ENCODE results near the gene ADAM23. TPM values are rescaled to one million over a fixed set of nuclear protein-coding genes. Genes with fewer than 3 reads are reported as not detected.

Gene ADAM23
- total RNA-seq, 6 donors from 2014 or later: 0.15 to 3.5 (median 0.89) TPM; not detected in 1

DNA sequence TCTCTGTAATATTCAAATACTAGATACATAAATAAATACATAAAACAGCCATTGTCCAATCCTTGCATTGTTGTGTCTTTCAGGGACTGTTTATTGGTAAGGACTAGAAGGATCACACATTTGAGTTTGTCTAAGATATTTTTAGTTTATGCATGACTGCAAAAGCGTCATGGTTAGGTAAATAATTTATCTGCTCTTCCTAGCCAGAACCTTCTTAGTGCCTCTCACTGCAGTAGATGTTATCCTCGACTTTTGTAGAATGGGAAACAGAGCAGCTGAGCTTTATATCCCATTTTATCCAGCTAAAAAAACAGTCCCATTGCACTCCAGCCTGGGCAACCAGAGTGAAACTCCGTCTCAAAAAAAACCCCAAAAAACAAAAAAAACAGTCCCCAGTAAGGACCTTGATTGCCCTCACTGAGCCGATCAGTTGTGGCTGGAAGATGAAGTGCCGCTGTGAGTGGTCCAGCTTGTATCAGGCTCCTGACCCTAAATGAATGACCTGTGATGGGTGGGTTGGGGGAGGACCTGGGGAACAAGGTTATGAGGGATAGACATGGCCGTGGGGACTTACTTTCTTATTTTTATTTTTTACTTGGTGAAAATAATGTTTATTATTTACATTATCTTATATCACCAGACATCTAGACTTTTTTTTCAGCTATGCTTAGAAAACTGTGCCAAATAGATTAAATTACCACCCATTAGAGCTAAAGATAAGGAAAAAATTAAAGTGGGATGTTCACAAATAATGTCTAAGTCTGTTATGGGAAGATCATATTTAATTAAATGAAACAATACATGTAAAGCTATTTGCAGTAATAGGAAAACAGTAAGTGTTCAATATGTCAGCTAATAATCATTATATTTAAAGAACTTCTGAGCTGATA lies 10.9 kb upstream of the ADAM23 start:
- Histone ChIP-seq H3K27me3 (no peaks in the 10 kb centered on the region), H3K27ac (no peak overlapping the region), H3K9me3 (no peaks in the 10 kb centered on the region), H3K36me3 (no peaks in the 10 kb centered on the region), H3K4me1 (no peaks in the 10 kb centered on the region), H3K4me3 (no peak overlapping the region)
- TF ChIP-seq POLR2A (IDR thresholded peaks at IDR 0.05): no peak
- TF ChIP-seq, protein P1, sequence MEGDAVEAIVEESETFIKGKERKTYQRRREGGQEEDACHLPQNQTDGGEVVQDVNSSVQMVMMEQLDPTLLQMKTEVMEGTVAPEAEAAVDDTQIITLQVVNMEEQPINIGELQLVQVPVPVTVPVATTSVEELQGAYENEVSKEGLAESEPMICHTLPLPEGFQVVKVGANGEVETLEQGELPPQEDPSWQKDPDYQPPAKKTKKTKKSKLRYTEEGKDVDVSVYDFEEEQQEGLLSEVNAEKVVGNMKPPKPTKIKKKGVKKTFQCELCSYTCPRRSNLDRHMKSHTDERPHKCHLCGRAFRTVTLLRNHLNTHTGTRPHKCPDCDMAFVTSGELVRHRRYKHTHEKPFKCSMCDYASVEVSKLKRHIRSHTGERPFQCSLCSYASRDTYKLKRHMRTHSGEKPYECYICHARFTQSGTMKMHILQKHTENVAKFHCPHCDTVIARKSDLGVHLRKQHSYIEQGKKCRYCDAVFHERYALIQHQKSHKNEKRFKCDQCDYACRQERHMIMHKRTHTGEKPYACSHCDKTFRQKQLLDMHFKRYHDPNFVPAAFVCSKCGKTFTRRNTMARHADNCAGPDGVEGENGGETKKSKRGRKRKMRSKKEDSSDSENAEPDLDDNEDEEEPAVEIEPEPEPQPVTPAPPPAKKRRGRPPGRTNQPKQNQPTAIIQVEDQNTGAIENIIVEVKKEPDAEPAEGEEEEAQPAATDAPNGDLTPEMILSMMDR (IDR thresholded peaks at IDR 0.05): no peak
- TF ChIP-seq POLR2AphosphoS5 (IDR thresholded peaks at IDR 0.05): no peak
- TF ChIP-seq EP300 (IDR thresholded peaks at IDR 0.05): no peak
- no peak for DNase-seq
- no peak for ATAC-seq (ENCODE audit: low FRiP score in 2 of 2)
- 61 to 63% methylated on average over 6 of the region's 6 CpGs for WGBS, 2 donors

DNA sequence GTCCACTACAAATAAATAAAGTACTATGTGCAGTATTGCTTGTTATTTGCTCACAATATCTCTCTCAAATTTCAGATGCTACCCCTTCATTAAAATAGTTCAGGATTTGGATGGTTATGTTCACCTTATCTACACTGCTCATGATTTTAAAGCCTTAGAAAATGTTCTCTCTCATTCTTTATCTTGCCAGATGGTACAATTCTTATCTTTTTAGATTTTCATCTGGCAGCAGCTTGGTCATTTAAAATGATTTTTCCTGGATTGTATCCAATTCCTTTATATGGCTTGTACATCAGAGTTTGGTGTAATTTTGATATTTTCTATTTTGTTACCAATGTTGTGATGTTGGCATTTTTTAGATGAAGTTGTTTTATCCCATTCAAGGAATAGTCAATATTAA lies 10.1 kb upstream of the ADAM23 start:
- Histone ChIP-seq H3K4me1 (no peaks in the 10 kb centered on the region), H3K27me3 (no peaks in the 10 kb centered on the region), H3K36me3 (no peaks in the 10 kb centered on the region), H3K9me3 (no peaks in the 10 kb centered on the region), H3K4me3 (no peak overlapping the region), H3K27ac (no peak overlapping the region)
- DNase-seq (no peak), ATAC-seq (ENCODE audit: low FRiP score in 2 of 2) (no peak)
- TF ChIP-seq POLR2AphosphoS5 (IDR thresholded peaks at IDR 0.05) (no peak), EP300 (IDR thresholded peaks at IDR 0.05) (no peak), POLR2A (IDR thresholded peaks at IDR 0.05) (no peak)

GRCh38 chr2:206433686-206434085 lies 9.6 kb upstream of the ADAM23 start:
- no peak overlapping the region for H3K4me3 ChIP-seq
- TF ChIP-seq, protein P1 (IDR thresholded peaks at IDR 0.05): no peak

DNA sequence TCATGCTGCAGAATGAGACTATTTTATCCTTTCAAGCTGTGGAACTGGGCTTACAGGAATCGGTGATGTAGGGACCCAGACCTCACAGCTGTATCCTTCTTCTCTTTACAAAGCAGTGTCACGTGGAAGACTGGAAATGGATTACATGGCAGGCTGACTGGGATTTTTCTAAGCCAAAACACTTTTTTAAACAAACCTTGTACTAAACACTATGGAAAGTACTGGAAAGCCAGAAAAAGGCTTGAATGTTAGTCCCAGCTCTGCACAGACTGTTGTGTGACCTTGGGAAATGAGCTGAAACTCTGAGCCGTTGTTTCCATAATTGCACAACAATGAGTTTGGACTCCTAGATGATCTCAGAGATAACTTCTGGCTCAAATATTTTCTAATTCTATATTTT lies 7.6 kb upstream of the ADAM23 start:
- ATAC-seq (ENCODE audit: low FRiP score in 2 of 2) (no peak), DNase-seq (no peak)
- Histone ChIP-seq H3K4me3 (no peak overlapping the region), H3K9me3 (no peaks in the 10 kb centered on the region), H3K27me3 (no peaks in the 10 kb centered on the region), H3K4me1 (no peaks in the 10 kb centered on the region), H3K27ac (no peak overlapping the region), H3K36me3 (no peaks in the 10 kb centered on the region)
- TF ChIP-seq EP300 (IDR thresholded peaks at IDR 0.05) (no peak), POLR2AphosphoS5 (IDR thresholded peaks at IDR 0.05) (no peak), POLR2A (IDR thresholded peaks at IDR 0.05) (no peak)
- TF ChIP-seq, protein P1 (IDR thresholded peaks at IDR 0.05): no peak
- WGBS, 2 donors: 33 to 37% methylated on average over 3 of the region's 3 CpGs

More at GRCh38 chr2:206433686-206434085, 9.6 kb upstream of the ADAM23 start:
- H3K4me1 ChIP-seq: no peaks in the 10 kb centered on the region
- no peaks in the 10 kb centered on the region for H3K9me3 ChIP-seq
- H3K27ac ChIP-seq: no peak overlapping the region
- no peaks in the 10 kb centered on the region for H3K36me3 ChIP-seq
- no peaks in the 10 kb centered on the region for H3K27me3 ChIP-seq
- DNase-seq (no peak), ATAC-seq (ENCODE audit: low FRiP score in 2 of 2) (no peak)

GRCh38 chr2:206438196-206438724 lies 5.1 kb upstream of the ADAM23 start:
- Histone ChIP-seq H3K36me3 (no peaks in the 10 kb centered on the region), H3K27me3 (peaks cover 0 to 14% (median 7%) of the 10 kb centered on the region in 4 donors), H3K9me3 (no peaks in the 10 kb centered on the region), H3K4me1 (peaks cover 7 to 11% (median 9%) of the 10 kb centered on the region in 4 donors), H3K27ac (no peak overlapping the region), H3K4me3 (no peak overlapping the region)
- no peak for TF ChIP-seq POLR2AphosphoS5 (IDR thresholded peaks at IDR 0.05)
- no peak for TF ChIP-seq EP300 (IDR thresholded peaks at IDR 0.05)
- WGBS, 2 donors: 57 to 61% methylated on average over 5 of the region's 5 CpGs
- DNase-seq (no peak), ATAC-seq (ENCODE audit: low FRiP score in 2 of 2) (no peak)

Data from upper lobe of left lung (tissue), 6 donors.